Mesendoderm (in vitro differentiated cells): ENCODE data around the gene WDR82.

ENCODE experiments used
- DNase-seq: peaks from one replicate; pipeline ENCODE4 v3.0.0; 2013
- H2AK5ac ChIP-seq: 2 replicates; pipeline ENCODE4 v1.6.1; 2013; ENCODE audit warnings: low read length, inconsistent platforms
- H2BK120ac ChIP-seq: 2 replicates; pipeline ENCODE4 v1.6.1; 2013; ENCODE audit warnings: low read depth, mild to moderate bottlenecking, low read length, moderate library complexity, mixed read lengths
- H2BK15ac ChIP-seq: replicated peaks from 2 replicates; pipeline ENCODE4 v1.6.1; 2013; ENCODE audit warnings: low read depth, mild to moderate bottlenecking, moderate library complexity
- H2BK5ac ChIP-seq: 2 replicates; pipeline ENCODE4 v1.6.1; 2013; ENCODE audit warnings: low read length, inconsistent platforms
- H3K18ac ChIP-seq: 2 replicates; pipeline ENCODE4 v1.6.1; 2013; ENCODE audit warnings: mild to moderate bottlenecking, low read length, mixed read lengths
- H3K23ac ChIP-seq: one replicate; pipeline ENCODE4 v1.6.1; 2013; ENCODE audit warnings: low read length
- H3K27ac ChIP-seq: 2 replicates; pipeline ENCODE4 v1.5.1; 2013; ENCODE audit warnings: low read depth, mild to moderate bottlenecking, inconsistent platforms, low read length, moderate library complexity
- H3K27me3 ChIP-seq: 2 replicates; pipeline ENCODE4 v1.6.1; 2013; ENCODE audit warnings: low read length, control low read depth, mild to moderate bottlenecking, inconsistent platforms; ENCODE audit not compliant: insufficient read depth, poor library complexity
- H3K36me3 ChIP-seq: 2 replicates; pipeline ENCODE4 v1.6.1; 2013; ENCODE audit warnings: low read length, inconsistent platforms; ENCODE audit not compliant: control insufficient read depth, insufficient read depth
- H3K4ac ChIP-seq: one replicate; pipeline ENCODE4 v1.6.1; 2013; ENCODE audit warnings: low read depth, mild to moderate bottlenecking, low read length, moderate library complexity
- H3K4me1 ChIP-seq: 2 replicates; pipeline ENCODE4 v1.6.1; 2013; ENCODE audit warnings: low read depth, low read length, inconsistent platforms; ENCODE audit not compliant: control insufficient read depth
- H3K4me2 ChIP-seq: 2 replicates; pipeline ENCODE4 v1.6.1; 2013; ENCODE audit warnings: low read length
- H3K4me3 ChIP-seq: 2 replicates; pipeline ENCODE4 v1.5.1; 2013; ENCODE audit warnings: mild to moderate bottlenecking, low read length
- H3K56ac ChIP-seq: one replicate; pipeline ENCODE4 v1.6.1; 2013; ENCODE audit warnings: low read length
- H3K79me1 ChIP-seq: 2 replicates; pipeline ENCODE4 v1.6.1; 2013; ENCODE audit warnings: low read length, inconsistent platforms
- H3K79me2 ChIP-seq: 2 replicates; pipeline ENCODE4 v1.6.1; 2013; ENCODE audit warnings: mild to moderate bottlenecking, low read length; ENCODE audit not compliant: control insufficient read depth, insufficient read depth
- H3K9ac ChIP-seq: 2 replicates; pipeline ENCODE4 v1.6.1; 2013; ENCODE audit warnings: low read length, inconsistent platforms
- H4K5ac ChIP-seq: one replicate; pipeline ENCODE4 v1.6.1; 2013; ENCODE audit warnings: low read length
- H4K8ac ChIP-seq: one replicate; pipeline ENCODE4 v1.6.1; 2013; ENCODE audit warnings: low read depth, mild to moderate bottlenecking, control low read depth, low read length, moderate library complexity
- WGBS: extraction: QIAGEN DNeasy Blood & Tissue Kit; methylation state at CpG from one replicate; pipeline ENCODE4 v1.1.7; 2013; ENCODE audit warnings: low lambda C conversion rate, missing lambda C conversion rate; ENCODE audit not compliant: insufficient coverage; ENCODE audit errors: extremely low coverage; 5-methylcytosine and 5-hydroxymethylcytosine counted together

The WDR82 gene

GRCh38 chr3:52242039-52242438 is 36.4 kb downstream of the WDR82 start:
- no peak overlapping the region for H3K56ac ChIP-seq
- peaks cover 15% of the 10 kb centered on the region for H3K4me1 ChIP-seq
- H3K4me3 ChIP-seq = no peak overlapping the region
- no peak overlapping the region for H4K8ac ChIP-seq
- no peak overlapping the region for H3K23ac ChIP-seq
- no peak overlapping the region for H2BK5ac ChIP-seq
- no peaks in the 10 kb centered on the region for H3K36me3 ChIP-seq
- no peak overlapping the region for H3K4me2 ChIP-seq
- no peak for DNase-seq
- no peak overlapping the region for H4K5ac ChIP-seq
- peaks cover 3% of the 10 kb centered on the region for H3K79me1 ChIP-seq
- WGBS = no CpG with 5 or more reads among the region's 1 CpG
- no peaks in the 10 kb centered on the region for H3K27me3 ChIP-seq
- peaks cover 2% of the 10 kb centered on the region for H3K79me2 ChIP-seq
- H3K18ac ChIP-seq = no peak overlapping the region
- H2BK120ac ChIP-seq = no peak overlapping the region
- no peak overlapping the region for H3K9ac ChIP-seq
- no peak overlapping the region for H2BK15ac ChIP-seq
- H2AK5ac ChIP-seq = no peak overlapping the region
- no peak overlapping the region for H3K27ac ChIP-seq
- H3K4ac ChIP-seq = no peak overlapping the region

GRCh38 chr3:52240886-52241370 is 37.5 kb downstream of the WDR82 start:
- Histone ChIP-seq H3K27me3 (no peaks in the 10 kb centered on the region), H3K9ac (no peak overlapping the region), H3K79me2 (peaks cover 2% of the 10 kb centered on the region), H3K27ac (no peak overlapping the region), H3K4me3 (no peak overlapping the region), H3K23ac (no peak overlapping the region), H3K4me2 (no peak overlapping the region), H4K8ac (no peak overlapping the region), H2BK15ac (no peak overlapping the region), H3K56ac (no peak overlapping the region), H2AK5ac (no peak overlapping the region), H4K5ac (no peak overlapping the region), H3K79me1 (peaks cover 4% of the 10 kb centered on the region), H2BK120ac (no peak overlapping the region), H3K18ac (no peak overlapping the region), H3K4ac (no peak overlapping the region), H3K36me3 (no peaks in the 10 kb centered on the region), H3K4me1 (peaks cover 15% of the 10 kb centered on the region), H2BK5ac (no peak overlapping the region)
- no CpG with 5 or more reads among the region's 4 CpGs for WGBS
- DNase-seq = no peak

GRCh38 chr3:52240059-52240885 is 38.2 kb downstream of the WDR82 start:
- no CpG with 5 or more reads among the region's 1 CpG for WGBS
- H3K27ac ChIP-seq = no peak overlapping the region
- peak; percentile 92 for DNase-seq
- peak overlapping the region; percentile 35 for H3K18ac ChIP-seq
- H3K4me3 ChIP-seq = no peak overlapping the region
- H3K79me1 ChIP-seq = peaks cover 4% of the 10 kb centered on the region
- peaks cover 2% of the 10 kb centered on the region for H3K79me2 ChIP-seq
- peaks cover 14% of the 10 kb centered on the region for H3K4me1 ChIP-seq
- H2BK15ac ChIP-seq = no peak overlapping the region
- no peak overlapping the region for H4K8ac ChIP-seq
- peak overlapping the region; percentile 43 for H3K4ac ChIP-seq
- H3K27me3 ChIP-seq = no peaks in the 10 kb centered on the region
- peak overlapping the region; percentile 10 for H2AK5ac ChIP-seq
- H3K4me2 ChIP-seq = no peak overlapping the region
- no peak overlapping the region for H2BK120ac ChIP-seq
- H3K23ac ChIP-seq = peak overlapping the region; percentile 2
- H2BK5ac ChIP-seq = no peak overlapping the region
- H4K5ac ChIP-seq = no peak overlapping the region
- no peaks in the 10 kb centered on the region for H3K36me3 ChIP-seq
- H3K56ac ChIP-seq = peak overlapping the region; percentile 72
- peak overlapping the region; percentile 56 for H3K9ac ChIP-seq

GRCh38 chr3:52238761-52239701 is 39.4 kb downstream of the WDR82 start, which contains the start of gene TWF2:
TSS of gene TWF2 (minus strand) at chr3:52239158. CDS start at chr3:52239016, 142 bp downstream.
- Histone ChIP-seq H3K36me3 (no peaks in the 10 kb centered on the region), H3K23ac (peak within 1 kb of the TSS; percentile 83), H3K4me2 (peak within 1 kb of the TSS; percentile 86), H3K56ac (peak within 1 kb of the TSS; percentile 100), H2BK120ac (no peak within 1 kb of the TSS), H4K8ac (no peak within 1 kb of the TSS), H2BK15ac (no peak within 1 kb of the TSS), H3K9ac (peak within 1 kb of the TSS; percentile 97), H2BK5ac (peak within 1 kb of the TSS; percentile 87), H3K79me2 (peaks cover 2% of the 10 kb centered on the region), H3K4me1 (peaks cover 13% of the 10 kb centered on the region), H3K27ac (no peak within 1 kb of the TSS), H3K27me3 (no peaks in the 10 kb centered on the region), H3K4ac (peak within 1 kb of the TSS; percentile 17), H3K79me1 (peaks cover 4% of the 10 kb centered on the region), H2AK5ac (no peak within 1 kb of the TSS), H3K18ac (peak within 1 kb of the TSS; percentile 94), H3K4me3 (peak within 1 kb of the TSS; percentile 84), H4K5ac (no peak within 1 kb of the TSS)
- no CpG with 5 or more reads among the region's 92 CpGs for WGBS
- DNase-seq = peak; percentile 85

DNA sequence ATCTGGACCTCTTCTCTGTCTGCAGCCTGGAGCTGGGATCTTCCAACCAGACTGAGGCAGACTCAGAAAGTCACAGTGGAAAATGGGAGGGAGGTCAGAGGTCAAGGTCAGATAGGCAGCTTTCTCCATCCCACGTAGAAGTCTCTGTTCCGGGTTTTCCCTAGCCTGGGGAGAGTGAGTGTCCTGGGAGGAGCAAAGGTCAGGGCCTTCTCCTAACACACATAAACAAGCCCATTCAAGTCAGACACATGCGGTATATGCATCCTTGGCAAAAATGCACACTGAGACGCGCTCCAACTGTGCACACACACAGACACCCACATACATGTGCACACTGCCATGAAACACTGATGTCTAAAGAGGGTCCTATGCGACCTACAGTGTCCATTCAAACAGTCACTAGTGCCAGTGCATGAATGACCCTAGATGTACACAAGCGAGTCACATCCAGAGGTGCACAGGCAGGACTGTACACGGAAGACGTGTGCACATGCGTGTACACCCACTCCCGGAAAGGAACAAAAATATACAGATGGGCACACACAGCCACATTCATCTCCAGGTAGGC is 40.2 kb downstream of the WDR82 start:
- no peak overlapping the region for H2BK5ac ChIP-seq
- no peaks in the 10 kb centered on the region for H3K27me3 ChIP-seq
- WGBS = no CpG with 5 or more reads among the region's 11 CpGs
- H3K18ac ChIP-seq = no peak overlapping the region
- peak overlapping the region; percentile 62 for H3K9ac ChIP-seq
- peak overlapping the region; percentile 83 for H3K56ac ChIP-seq
- peaks cover 13% of the 10 kb centered on the region for H3K4me1 ChIP-seq
- H4K8ac ChIP-seq = no peak overlapping the region
- H2BK15ac ChIP-seq = no peak overlapping the region
- peak overlapping the region; percentile 36 for H3K4me3 ChIP-seq
- no peak overlapping the region for H4K5ac ChIP-seq
- peaks cover 4% of the 10 kb centered on the region for H3K79me1 ChIP-seq
- no peak overlapping the region for H3K23ac ChIP-seq
- H3K79me2 ChIP-seq = peaks cover 2% of the 10 kb centered on the region
- no peak overlapping the region for H2BK120ac ChIP-seq
- no peaks in the 10 kb centered on the region for H3K36me3 ChIP-seq
- no peak for DNase-seq
- no peak overlapping the region for H3K27ac ChIP-seq
- H3K4ac ChIP-seq = no peak overlapping the region
- peak overlapping the region; percentile 86 for H3K4me2 ChIP-seq
- no peak overlapping the region for H2AK5ac ChIP-seq
